GM12865 (cell line): Measurements from ENCODE around the gene VSTM2A.
A peak's percentile ranks its signal among the peaks of the same experiment; 100 is the strongest.

ENCODE experiments used
- DNase-seq: peaks from one replicate; pipeline ENCODE4 v3.0.0; 2010; ENCODE audit warnings: low read depth
- H3K4me3 ChIP-seq: 2 replicates; pipeline ENCODE4 v1.5.1; 2011; ENCODE audit warnings: mild to moderate bottlenecking, low read depth, low read length, control low read depth
- TF ChIP-seq, protein P1 (sequence below): IDR thresholded peaks from 2 replicates; pipeline ENCODE4 v1.5.1; 2011; ENCODE audit warnings: low read length, control low read depth, low read depth, inconsistent platforms; ENCODE audit not compliant: insufficient read depth; ENCODE audit errors: missing control alignments

Gene VSTM2A

DNA sequence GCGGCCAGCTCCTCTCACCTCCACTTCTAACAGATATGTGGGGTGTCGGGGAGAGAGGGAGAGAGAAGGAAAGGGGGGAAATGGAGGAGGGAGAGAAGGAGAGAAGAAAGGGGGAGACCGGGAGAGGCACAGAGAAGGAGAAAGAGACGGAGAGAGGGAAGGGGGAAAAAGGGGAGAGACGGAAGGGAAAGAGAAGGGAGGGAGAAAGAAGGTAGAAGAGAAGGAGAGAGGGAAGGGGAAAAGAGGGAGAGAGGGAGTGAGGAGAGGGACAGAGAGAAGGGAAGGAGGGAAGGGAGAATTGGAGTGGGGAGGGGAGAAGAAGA is 3.0 kb downstream of the VSTM2A start:
- no peak for DNase-seq
- TF ChIP-seq, protein P1, sequence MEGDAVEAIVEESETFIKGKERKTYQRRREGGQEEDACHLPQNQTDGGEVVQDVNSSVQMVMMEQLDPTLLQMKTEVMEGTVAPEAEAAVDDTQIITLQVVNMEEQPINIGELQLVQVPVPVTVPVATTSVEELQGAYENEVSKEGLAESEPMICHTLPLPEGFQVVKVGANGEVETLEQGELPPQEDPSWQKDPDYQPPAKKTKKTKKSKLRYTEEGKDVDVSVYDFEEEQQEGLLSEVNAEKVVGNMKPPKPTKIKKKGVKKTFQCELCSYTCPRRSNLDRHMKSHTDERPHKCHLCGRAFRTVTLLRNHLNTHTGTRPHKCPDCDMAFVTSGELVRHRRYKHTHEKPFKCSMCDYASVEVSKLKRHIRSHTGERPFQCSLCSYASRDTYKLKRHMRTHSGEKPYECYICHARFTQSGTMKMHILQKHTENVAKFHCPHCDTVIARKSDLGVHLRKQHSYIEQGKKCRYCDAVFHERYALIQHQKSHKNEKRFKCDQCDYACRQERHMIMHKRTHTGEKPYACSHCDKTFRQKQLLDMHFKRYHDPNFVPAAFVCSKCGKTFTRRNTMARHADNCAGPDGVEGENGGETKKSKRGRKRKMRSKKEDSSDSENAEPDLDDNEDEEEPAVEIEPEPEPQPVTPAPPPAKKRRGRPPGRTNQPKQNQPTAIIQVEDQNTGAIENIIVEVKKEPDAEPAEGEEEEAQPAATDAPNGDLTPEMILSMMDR: no peak
- no peak overlapping the region for H3K4me3 ChIP-seq

DNA sequence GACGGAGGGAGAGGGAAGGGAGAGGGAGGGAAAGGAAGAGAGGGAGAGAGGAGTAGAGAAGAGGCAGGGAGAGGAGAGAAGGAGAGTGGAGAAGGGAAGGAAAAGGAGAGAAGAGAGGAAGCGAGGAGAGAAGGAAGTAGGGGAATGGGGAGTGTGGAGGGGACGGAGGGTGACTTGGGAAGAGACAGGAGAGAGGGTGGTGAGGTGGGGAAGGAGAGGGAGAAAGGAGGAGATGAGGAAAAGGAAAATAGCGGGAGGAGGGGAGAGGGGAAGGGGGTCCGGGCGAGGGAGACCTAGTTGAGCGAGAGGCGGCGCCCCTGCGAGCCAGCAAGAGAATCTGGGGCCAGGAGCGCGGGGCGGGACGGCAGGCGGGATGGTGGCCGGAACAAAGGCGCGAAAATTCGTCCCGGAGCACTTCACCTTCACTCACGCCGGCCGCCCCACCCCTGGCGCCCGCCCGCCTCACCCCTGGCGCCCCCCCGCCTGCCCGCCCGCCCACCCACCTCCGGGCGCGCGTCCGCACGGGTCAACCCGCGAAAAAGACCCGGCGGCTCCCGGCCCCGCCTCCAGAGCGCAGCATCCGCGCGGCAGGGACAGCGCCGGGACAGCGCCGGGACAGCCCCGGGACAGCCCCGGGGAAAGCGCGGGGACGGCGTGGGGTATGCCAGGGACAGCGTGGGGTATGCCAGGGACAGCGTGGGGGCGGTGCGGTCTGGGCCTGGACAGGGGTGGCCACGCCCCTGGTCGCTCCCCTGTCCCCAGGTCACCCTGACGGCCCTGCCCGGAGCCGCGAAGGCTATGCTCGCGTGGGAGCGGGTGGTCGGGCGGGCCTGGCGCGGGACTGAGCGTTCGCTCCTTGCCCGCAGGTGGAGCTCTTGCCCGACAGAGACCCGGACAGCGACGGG is 4.2 kb downstream of the VSTM2A start:
- TF ChIP-seq, protein P1: peak; percentile 4
- DNase-seq: peak; percentile 1
- no peak overlapping the region for H3K4me3 ChIP-seq

DNA sequence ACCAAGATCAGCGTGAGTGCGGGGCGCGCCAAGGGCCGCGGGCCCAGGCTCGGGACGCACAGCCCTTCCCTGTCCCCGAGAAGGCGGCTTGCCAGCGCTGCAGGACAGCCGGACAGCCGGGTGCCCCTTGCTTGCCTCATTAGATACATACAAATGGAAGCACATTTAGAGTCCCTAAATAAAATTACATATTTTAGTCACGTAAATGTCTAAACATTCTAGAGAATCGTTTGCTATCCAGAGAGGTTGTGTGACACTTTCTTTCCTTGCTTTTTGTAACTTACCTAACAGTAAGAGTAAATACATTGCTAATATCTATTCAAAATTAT is 4.8 kb downstream of the VSTM2A start:
- TF ChIP-seq, protein P1: no peak
- H3K4me3 ChIP-seq: no peak overlapping the region
- DNase-seq: no peak

DNA sequence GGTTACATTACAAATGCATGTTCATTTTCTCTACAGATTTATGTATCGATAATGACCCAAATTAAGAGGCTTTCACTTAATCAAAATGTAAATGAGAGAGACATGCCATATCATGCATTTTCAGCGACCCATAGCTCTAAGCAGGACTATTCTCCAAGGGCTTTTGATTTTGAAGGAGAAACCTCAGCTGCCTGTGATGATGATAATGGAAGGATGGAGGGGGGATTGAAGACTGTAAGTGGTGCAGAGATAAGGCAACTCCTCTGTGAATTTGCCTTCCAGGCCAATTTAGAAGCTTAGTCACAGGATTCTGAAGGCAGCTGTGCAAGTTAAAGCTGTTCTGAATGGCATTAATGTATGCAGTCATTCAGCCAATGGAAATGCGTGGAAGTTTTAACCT is 8.3 kb downstream of the VSTM2A start:
- TF ChIP-seq, protein P1: no peak
- DNase-seq: no peak
- no peak overlapping the region for H3K4me3 ChIP-seq

DNA sequence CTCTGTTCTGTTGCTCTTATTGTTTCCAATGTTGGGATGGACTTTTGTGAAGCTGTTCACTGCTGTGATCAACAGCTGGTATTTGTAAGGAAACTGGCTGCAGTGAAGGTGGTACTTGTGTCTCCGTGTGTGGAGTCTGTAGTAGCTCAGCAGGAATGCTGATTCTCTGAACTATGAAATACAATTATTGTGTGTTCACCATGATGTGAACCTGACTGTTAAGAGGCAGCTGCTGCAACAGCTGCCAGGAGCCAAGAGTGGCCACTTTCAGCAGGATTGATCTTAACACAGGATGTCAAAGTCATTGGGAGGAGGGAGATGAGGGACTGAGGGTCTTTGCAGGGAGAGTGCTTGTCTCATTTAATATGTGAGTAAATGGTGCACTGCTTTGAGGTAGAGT is 13.9 kb downstream of the VSTM2A start:
- TF ChIP-seq, protein P1: no peak
- H3K4me3 ChIP-seq: no peak overlapping the region
- DNase-seq: no peak

DNA sequence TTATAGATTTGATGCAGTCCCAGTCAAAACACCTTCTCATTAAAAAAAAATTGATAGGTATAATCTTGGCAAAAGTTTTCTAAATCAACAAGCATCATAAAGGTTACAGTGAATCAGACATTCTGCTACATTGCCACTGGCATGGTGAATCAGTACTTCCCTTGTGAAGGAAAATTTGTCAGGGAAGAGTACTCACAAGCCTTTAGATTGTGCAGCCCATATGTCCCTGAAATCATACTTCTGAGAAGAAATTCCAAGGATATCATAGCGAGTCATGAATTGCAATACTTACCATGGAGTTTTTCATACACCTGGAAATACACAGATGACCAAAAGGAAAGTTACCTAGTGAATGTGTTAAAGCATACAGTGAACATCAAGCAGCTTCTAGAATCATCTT is 17.2 kb downstream of the VSTM2A start:
- DNase-seq: no peak
- no peak overlapping the region for H3K4me3 ChIP-seq
- TF ChIP-seq, protein P1: no peak

DNA sequence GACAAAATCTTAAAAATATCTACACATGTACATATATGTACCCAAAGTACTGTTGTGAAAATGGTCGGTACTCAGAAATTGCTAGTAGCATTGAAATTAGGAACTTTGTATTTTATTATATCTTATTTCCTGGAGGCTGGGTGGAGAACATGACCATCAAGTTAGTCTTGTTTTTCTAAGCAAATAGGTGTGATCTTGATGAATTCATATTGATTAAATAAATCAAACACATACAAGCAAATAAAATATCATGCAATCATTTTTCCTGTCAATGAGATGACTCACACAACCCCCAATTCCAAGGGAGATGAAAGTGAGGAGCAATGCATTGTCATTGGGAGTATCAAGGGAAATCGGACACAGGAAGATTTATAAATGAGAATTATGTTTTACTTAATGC is 18.0 kb downstream of the VSTM2A start:
- H3K4me3 ChIP-seq: no peak overlapping the region
- TF ChIP-seq, protein P1: no peak
- no peak for DNase-seq
